Keratinocyte (primary cell): Measurements from ENCODE around the gene NT5DC4. TPM values are rescaled to one million over a fixed set of nuclear protein-coding genes. Genes with fewer than 3 reads are reported as not detected.

Experiments
- DNase-seq: peaks from one replicate; pipeline ENCODE4 v3.0.0-alpha.2; 2011; ENCODE audit warnings: low read depth, missing footprints, low spot score
- FAIRE-seq: peaks from 2 replicates; lab custom pipeline; 2011; peaks lifted over from hg19 to GRCh38; lab: Jason Lieb, UNC
- H2AFZ ChIP-seq: 2 replicates; pipeline ENCODE4 v1.6.0; 2012; ENCODE audit warnings: low read length, control low read depth, inconsistent platforms; ENCODE audit not compliant: control insufficient read depth
- H3K27ac ChIP-seq: 2 replicates; pipeline ENCODE4 v1.5.1; 2011; ENCODE audit warnings: low read length; ENCODE audit not compliant: control insufficient read depth, insufficient read depth
- H3K27me3 ChIP-seq: 3 replicates; pipeline ENCODE4 v1.6.0; 2011; ENCODE audit warnings: low read length; ENCODE audit not compliant: control insufficient read depth, insufficient read depth; ENCODE audit errors: extremely low read depth
- H3K36me3 ChIP-seq, 2 experiments: 2 replicates in 1 of 2; 3 replicates in 1 of 2; pipeline ENCODE4 v1.5.1; 2011; ENCODE audit warnings: low read length in 2 of 2, mild to moderate bottlenecking in 1 of 2; ENCODE audit not compliant: control insufficient read depth in 2 of 2, insufficient read depth in 2 of 2; ENCODE audit errors: extremely low read depth in 1 of 2
- H3K4me1 ChIP-seq: 3 replicates; pipeline ENCODE4 v1.5.1; 2011; ENCODE audit warnings: low read length; ENCODE audit not compliant: control insufficient read depth, insufficient read depth; ENCODE audit errors: extremely low read depth
- H3K4me2 ChIP-seq: 3 replicates; pipeline ENCODE4 v1.6.0; 2011; ENCODE audit warnings: low read depth, low read length; ENCODE audit not compliant: control insufficient read depth, insufficient read depth; ENCODE audit errors: extremely low read depth
- H3K4me3 ChIP-seq, 3 experiments: fragments of 200-600 bp in 1 of 3; sonication (generic) in 1 of 3; 2 replicates in 2 of 3; 3 replicates in 1 of 3; pipeline ENCODE4 v1.5.1; 2011 to 2016; ENCODE audit warnings: low read length in 3 of 3, mild to moderate bottlenecking in 3 of 3, control low read depth in 2 of 3, inconsistent platforms in 1 of 3, low read depth in 1 of 3, mixed read lengths in 1 of 3, mixed run types in 1 of 3, moderate library complexity in 1 of 3; ENCODE audit not compliant: control insufficient read depth in 2 of 3, insufficient read depth in 2 of 3; ENCODE audit errors: extremely low read depth in 1 of 3
- H3K79me2 ChIP-seq: 2 replicates; pipeline ENCODE4 v1.6.0; 2012; ENCODE audit warnings: low read length; ENCODE audit not compliant: control insufficient read depth, insufficient read depth
- H3K9ac ChIP-seq: 3 replicates; pipeline ENCODE4 v1.6.0; 2011; ENCODE audit warnings: low read length; ENCODE audit not compliant: control insufficient read depth, insufficient read depth; ENCODE audit errors: extremely low read depth
- H3K9me1 ChIP-seq: 3 replicates; pipeline ENCODE4 v1.6.0; 2011; ENCODE audit warnings: low read length; ENCODE audit not compliant: control insufficient read depth, insufficient read depth; ENCODE audit errors: extremely low read depth
- H3K9me3 ChIP-seq: 2 replicates; pipeline ENCODE4 v1.5.1; 2012; ENCODE audit warnings: low read depth, low read length; ENCODE audit not compliant: control insufficient read depth
- H4K20me1 ChIP-seq: 3 replicates; pipeline ENCODE4 v1.6.0; 2011; ENCODE audit warnings: low read length; ENCODE audit not compliant: control insufficient read depth, insufficient read depth; ENCODE audit errors: extremely low read depth
- CTCF ChIP-seq, 3 experiments: IDR thresholded peaks in 1 of 3; conservative IDR thresholded peaks in 1 of 3; optimal IDR thresholded peaks in 1 of 3; 2 replicates in 2 of 3; 3 replicates in 1 of 3; pipeline versions ENCODE3 to v1.5.1; 2011; ENCODE audit warnings: low read length in 3 of 3, mild to moderate bottlenecking in 3 of 3, moderate library complexity in 2 of 3, control low read depth in 1 of 3, inconsistent platforms in 1 of 3; ENCODE audit not compliant: insufficient read depth in 2 of 3; ENCODE audit errors: extremely low read depth in 1 of 3
- EZH2 ChIP-seq: IDR thresholded peaks from one replicate; pipeline ENCODE4 v1.6.1; 2012; ENCODE audit warnings: inconsistent platforms, mild to moderate bottlenecking, low read length, moderate library complexity
- dilution Hi-C: fragments of 300-500 bp; cut with MboI; formaldehyde crosslinking; loops from one replicate; pipeline ENCODE4 v1.7.0; 2020; ENCODE audit warnings: low sequenced_read_pairs; ENCODE audit not compliant: extremely low pct_ligation_motif_present
- polyA plus RNA-seq, 5 experiments: library from polyadenylated mRNA; depleted of rRNA in 3 of 5; stranded (reverse) in 3 of 5; stranded (forward) in 1 of 5; unstranded in 1 of 5; fragments of >200 nt; gene quantifications; 1 replicate in 1 of 5; 2 replicates in 3 of 5; 3 replicates in 1 of 5; pipeline versions ENCODE4 v1.2.1 to v1.2.3, GENCODE V29; 2011 to 2012; ENCODE audit warnings: missing spikeins in 2 of 5, low read depth in 1 of 5, low replicate concordance in 1 of 5

Gene NT5DC4
- polyA plus RNA-seq, 1 donor (not counting 4 experiments of a cell fraction or from before 2014, with no cell fraction given): 1.00 TPM

GRCh38 chr2:112757265-112757664 lies 36.4 kb downstream of the NT5DC4 start:
- H3K9ac ChIP-seq: no peak overlapping the region
- peaks cover 55% of the 10 kb centered on the region for H3K79me2 ChIP-seq
- no peak for DNase-seq

GRCh38 chr2:112758711-112759110 lies 37.9 kb downstream of the NT5DC4 start:
- peaks cover 0 to 51% of the 10 kb centered on the region in 2 experiments for H3K36me3 ChIP-seq
- H3K4me2 ChIP-seq: no peak overlapping the region
- no peak for FAIRE-seq
- TF ChIP-seq EZH2: no peak
- TF ChIP-seq CTCF (optimal IDR thresholded peaks at IDR 0.05 in 1 of 3, IDR thresholded peaks at IDR 0.05 in 1 of 3, conservative IDR thresholded peaks at IDR 0.05 in 1 of 3; ENCODE audit: extremely low read depth in 1 of 3, insufficient read depth in 2 of 3, low read length in 3 of 3): no peak
- no peaks in the 10 kb centered on the region for H3K9me3 ChIP-seq
- H2AFZ ChIP-seq: no peak overlapping the region
- no peak overlapping the region for H3K9ac ChIP-seq
- H3K9me1 ChIP-seq: no peaks in the 10 kb centered on the region
- peaks cover 59% of the 10 kb centered on the region for H3K79me2 ChIP-seq
- dilution Hi-C loops: no loop called here
- no peaks in the 10 kb centered on the region for H4K20me1 ChIP-seq
- peaks cover 16% of the 10 kb centered on the region for H3K4me1 ChIP-seq
- H3K27me3 ChIP-seq: no peaks in the 10 kb centered on the region
- no peak overlapping the region for H3K27ac ChIP-seq
- no peak overlapping the region for H3K4me3 ChIP-seq
- no peak for DNase-seq

More at GRCh38 chr2:112757265-112757664, 36.4 kb downstream of the NT5DC4 start:
- H2AFZ ChIP-seq: no peak overlapping the region
- FAIRE-seq: no peak
- peak overlapping the region; percentile 16 for H3K27ac ChIP-seq
- no peak overlapping the region for H3K4me2 ChIP-seq
- dilution Hi-C loops: no loop called here
- peaks cover 4% of the 10 kb centered on the region for H3K4me1 ChIP-seq
- H3K9me1 ChIP-seq: no peaks in the 10 kb centered on the region
- peaks cover 0 to 55% of the 10 kb centered on the region in 2 experiments for H3K36me3 ChIP-seq
- no peak for TF ChIP-seq EZH2
- no peak for TF ChIP-seq CTCF (optimal IDR thresholded peaks at IDR 0.05 in 1 of 3, IDR thresholded peaks at IDR 0.05 in 1 of 3, conservative IDR thresholded peaks at IDR 0.05 in 1 of 3; ENCODE audit: extremely low read depth in 1 of 3, insufficient read depth in 2 of 3, low read length in 3 of 3)
- no peak overlapping the region for H3K4me3 ChIP-seq
- H3K27me3 ChIP-seq: no peaks in the 10 kb centered on the region
- no peaks in the 10 kb centered on the region for H3K9me3 ChIP-seq
- H4K20me1 ChIP-seq: no peaks in the 10 kb centered on the region
